OCI-LY7 (cell line): ENCODE data around the gene TCEA3. TPM values are rescaled to one million over a fixed set of nuclear protein-coding genes. Genes with fewer than 3 reads are reported as not detected.

ENCODE experiments used
- BruUV-seq: library from RNA; stranded (reverse); fragments of 400-500 nt; replicated peaks from 2 replicates; lab custom pipeline; 2021; lab: Mats Ljungman, UMichigan
- CTCF ChIA-PET: fragments of 300-600 bp; sonication (Branson Sonifier 250); formaldehyde crosslinking; loops from one replicate; lab custom pipeline; 2022; ENCODE audit warnings: antibody characterized with exemption; ENCODE audit not compliant: unreplicated experiment; lab: Charles Lee
- POLR2A ChIA-PET: fragments of 300-600 bp; sonication (Branson Sonifier 250); formaldehyde crosslinking; loops from one replicate; lab custom pipeline; 2022; ENCODE audit warnings: antibody characterized with exemption; lab: Charles Lee
- DNase-seq: peaks from one replicate; pipeline ENCODE4 v3.0.0-alpha.2; 2015; ENCODE audit warnings: low spot score
- H2AFZ ChIP-seq: fragments of 200-600 bp; sonication (generic), shearing (Covaris generic); 2 replicates; pipeline ENCODE4 v1.6.1; 2014; ENCODE audit warnings: mild to moderate bottlenecking, antibody characterized with exemption, low read length, moderate library complexity
- H3K27ac ChIP-seq: fragments of 200-600 bp; sonication (generic); 2 replicates; pipeline ENCODE4 v1.5.1; 2014; ENCODE audit warnings: mixed run types, low read depth, mild to moderate bottlenecking, moderate library complexity, low read length, inconsistent platforms; ENCODE audit not compliant: poor library complexity, severe bottlenecking
- H3K36me3 ChIP-seq: fragments of 200-600 bp; sonication (generic); 2 replicates; pipeline ENCODE4 v1.6.1; 2014; ENCODE audit warnings: mild to moderate bottlenecking, antibody characterized with exemption, low read length, moderate library complexity, mixed read lengths; ENCODE audit not compliant: insufficient read depth
- H3K4me1 ChIP-seq: fragments of 200-600 bp; sonication (generic); 2 replicates; pipeline ENCODE4 v1.5.1; 2014; ENCODE audit warnings: mild to moderate bottlenecking, low read length; ENCODE audit not compliant: insufficient read depth, poor library complexity, severe bottlenecking
- H3K4me2 ChIP-seq: fragments of 200-600 bp; sonication (generic); 2 replicates; pipeline ENCODE4 v1.6.1; 2014; ENCODE audit warnings: mild to moderate bottlenecking, low read length
- H3K4me3 ChIP-seq: fragments of 200-600 bp; sonication (generic); 2 replicates; pipeline ENCODE4 v1.5.1; 2014; ENCODE audit warnings: mild to moderate bottlenecking, low read depth, low read length; ENCODE audit not compliant: poor library complexity, severe bottlenecking
- H3K79me2 ChIP-seq: fragments of 200-600 bp; sonication (generic); 2 replicates; pipeline ENCODE4 v1.6.1; 2016; ENCODE audit warnings: low read depth, mild to moderate bottlenecking, low read length, moderate library complexity, mixed read lengths; ENCODE audit not compliant: insufficient read depth
- H3K9me2 ChIP-seq: fragments of 200-600 bp; sonication (generic); 2 replicates; pipeline ENCODE4 v1.6.1; 2016; ENCODE audit warnings: mild to moderate bottlenecking, low read length, mixed read lengths; ENCODE audit not compliant: insufficient read depth
- H3K9me3 ChIP-seq: fragments of 200-600 bp; sonication (generic); 2 replicates; pipeline ENCODE4 v1.6.1; 2014; ENCODE audit warnings: mild to moderate bottlenecking, mixed run types, low read length, mixed read lengths
- H4K20me1 ChIP-seq: fragments of 200-600 bp; sonication (generic); 2 replicates; pipeline ENCODE4 v1.6.1; 2014; ENCODE audit warnings: mild to moderate bottlenecking, antibody characterized with exemption, low read length, moderate library complexity, mixed read lengths; ENCODE audit not compliant: insufficient read depth
- EZH2phosphoT487 ChIP-seq: fragments of 200-600 bp; sonication (generic); IDR thresholded peaks from 2 replicates; pipeline ENCODE4 v1.6.1; 2018; ENCODE audit warnings: low read depth, borderline replicate concordance, mild to moderate bottlenecking, mixed run types, antibody characterized with exemption, low read length, moderate library complexity, mixed read lengths
- intact Hi-C: fragments of 100-400 bp; cut with micrococcal nuclease; formaldehyde crosslinking; loops from one replicate; pipeline ENCODE4 v1.10.0; 2022; ENCODE audit not compliant: unreplicated experiment
- total RNA-seq, 2 experiments: library from RNA; depleted of rRNA in 1 of 2; stranded (reverse); fragments of >200 nt in 1 of 2; shearing (Covaris generic) in 1 of 2; gene quantifications; 2 replicates each; pipeline ENCODE4 v1.2.3, GENCODE V29; 2014 to 2022
- TF ChIP-seq, protein P1 (sequence below): fragments of 200-600 bp; sonication (generic); conservative IDR thresholded peaks from 2 replicates; pipeline ENCODE4 v1.5.1; 2014; ENCODE audit warnings: mild to moderate bottlenecking, antibody characterized with exemption, low read length, moderate library complexity, mixed read lengths

Gene TCEA3
- total RNA-seq, 2 experiments from 2014 or later: not detected

DNA sequence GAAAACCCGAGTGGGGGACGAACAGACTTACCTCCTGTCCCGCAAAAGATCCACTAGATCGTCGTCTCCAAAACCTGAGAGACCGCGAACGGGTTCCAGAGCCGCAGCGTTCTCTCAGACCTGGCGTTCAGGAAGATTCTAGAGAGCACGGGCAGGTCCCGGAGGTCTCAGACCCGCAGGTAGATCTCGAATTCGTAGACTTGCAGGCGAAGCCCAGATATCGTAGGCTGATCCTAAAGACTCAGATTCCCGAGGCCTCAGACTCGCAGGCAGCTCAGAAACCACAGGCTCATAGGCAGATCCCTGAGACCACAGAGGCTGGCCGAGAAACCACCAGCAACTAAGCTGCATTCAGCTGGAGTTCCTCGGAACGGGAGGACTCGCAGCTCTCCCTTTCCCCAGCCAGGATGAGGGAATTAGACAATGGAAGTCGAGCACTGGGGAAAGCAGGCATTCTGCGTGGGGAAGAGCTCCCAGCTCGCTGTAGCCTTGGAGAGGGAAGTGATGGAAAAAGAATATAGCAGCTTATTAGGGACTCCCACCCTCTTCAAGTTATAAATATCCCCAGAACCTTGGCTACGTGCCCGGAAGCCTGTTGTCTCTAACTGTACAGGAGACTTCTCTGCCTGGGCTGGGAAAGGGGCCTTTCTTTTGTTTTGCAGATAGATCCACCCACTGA lies 55.1 kb downstream of the TCEA3 start, which contains the start of gene ZNF436:
TSS of gene ZNF436 (minus strand) at position 502 of the 679 bp plus-strand sequence. CDS start 1,831 bp downstream, outside the sequence.
- no TSS peak for BruUV-seq
- no peaks in the 10 kb centered on the region for H3K9me2 ChIP-seq
- peaks cover 13% of the 10 kb centered on the region; the same call in 1 of the 2 replicates for H3K79me2 ChIP-seq
- intact Hi-C loops: loop anchor here (2.0 to 10.0 kb wide), 3 partner anchors 35 to 535 kb away; no protein-coding TSS in a partner anchor
- H2AFZ ChIP-seq: peak within 1 kb of the TSS; percentile 98
- CTCF ChIA-PET: interaction anchor here (0.7 kb wide), 1 partner anchor 25 kb away, joined by 3 read pairs; the partner anchor contains the start of gene HNRNPR
- POLR2A ChIA-PET: interaction anchor here (0.5 to 2.7 kb wide), 4 partner anchors 19 to 162 kb away, joined by 3 to 13 read pairs (median 4); partner anchors contain the start of genes E2F2 and HNRNPR
- DNase-seq: peak; percentile 29
- H4K20me1 ChIP-seq: no peaks in the 10 kb centered on the region
- TF ChIP-seq, protein P1, sequence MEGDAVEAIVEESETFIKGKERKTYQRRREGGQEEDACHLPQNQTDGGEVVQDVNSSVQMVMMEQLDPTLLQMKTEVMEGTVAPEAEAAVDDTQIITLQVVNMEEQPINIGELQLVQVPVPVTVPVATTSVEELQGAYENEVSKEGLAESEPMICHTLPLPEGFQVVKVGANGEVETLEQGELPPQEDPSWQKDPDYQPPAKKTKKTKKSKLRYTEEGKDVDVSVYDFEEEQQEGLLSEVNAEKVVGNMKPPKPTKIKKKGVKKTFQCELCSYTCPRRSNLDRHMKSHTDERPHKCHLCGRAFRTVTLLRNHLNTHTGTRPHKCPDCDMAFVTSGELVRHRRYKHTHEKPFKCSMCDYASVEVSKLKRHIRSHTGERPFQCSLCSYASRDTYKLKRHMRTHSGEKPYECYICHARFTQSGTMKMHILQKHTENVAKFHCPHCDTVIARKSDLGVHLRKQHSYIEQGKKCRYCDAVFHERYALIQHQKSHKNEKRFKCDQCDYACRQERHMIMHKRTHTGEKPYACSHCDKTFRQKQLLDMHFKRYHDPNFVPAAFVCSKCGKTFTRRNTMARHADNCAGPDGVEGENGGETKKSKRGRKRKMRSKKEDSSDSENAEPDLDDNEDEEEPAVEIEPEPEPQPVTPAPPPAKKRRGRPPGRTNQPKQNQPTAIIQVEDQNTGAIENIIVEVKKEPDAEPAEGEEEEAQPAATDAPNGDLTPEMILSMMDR: no peak
- TF ChIP-seq EZH2phosphoT487: no peak
- H3K27ac ChIP-seq: peak within 1 kb of the TSS; percentile 76
- H3K36me3 ChIP-seq: peaks cover 3% of the 10 kb centered on the region; the same call in 1 of the 2 replicates
- H3K4me3 ChIP-seq: peak within 1 kb of the TSS; percentile 77
- H3K4me2 ChIP-seq: peak within 1 kb of the TSS; percentile 84
- peaks cover 28% of the 10 kb centered on the region for H3K4me1 ChIP-seq
- H3K9me3 ChIP-seq: no peaks in the 10 kb centered on the region

DNA sequence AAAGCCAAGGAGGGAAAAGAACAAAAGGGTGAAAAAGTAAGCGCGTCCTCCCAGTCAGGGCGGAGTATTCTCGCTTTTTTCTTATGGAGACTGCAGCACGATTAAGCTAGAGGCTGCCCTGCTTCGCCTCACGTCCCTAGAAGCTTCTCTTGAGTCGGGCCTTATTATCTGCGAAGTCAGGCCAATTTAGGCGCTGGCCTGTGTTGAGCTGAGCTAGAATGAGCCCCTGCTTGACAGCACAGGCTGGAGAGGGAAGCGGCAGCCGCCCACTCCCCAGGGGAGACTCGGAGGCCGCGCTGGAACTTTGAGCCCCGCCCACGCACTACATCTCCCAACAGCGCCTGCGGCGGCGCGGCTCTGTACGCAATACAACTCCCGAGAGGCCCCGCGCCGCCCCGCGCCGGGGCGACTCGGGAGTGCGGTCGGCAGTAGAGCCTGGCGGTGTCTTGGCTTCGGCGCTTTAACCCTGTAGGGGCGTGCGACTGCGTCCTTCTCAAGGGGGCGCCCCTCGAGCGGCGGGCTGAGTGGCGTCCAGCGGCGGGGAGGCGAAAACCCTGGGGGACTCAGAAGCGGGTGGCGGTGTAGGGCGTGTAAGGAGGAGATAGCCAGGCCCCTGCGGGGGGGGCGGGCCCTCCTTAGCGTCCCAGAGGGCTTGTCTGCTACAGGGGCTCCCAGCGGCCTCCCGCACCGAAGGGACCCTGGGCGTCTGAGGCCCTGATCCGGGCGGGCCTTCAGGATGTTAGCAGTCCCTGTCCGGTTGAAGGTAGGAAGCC lies 55.8 kb downstream of the TCEA3 start:
- Histone ChIP-seq H3K4me3 (peak overlapping the region; percentile 77), H3K36me3 (peaks cover 4% of the 10 kb centered on the region; the same call in 1 of the 2 replicates), H3K27ac (peak overlapping the region; percentile 76), H3K4me1 (peaks cover 28% of the 10 kb centered on the region), H3K9me2 (no peaks in the 10 kb centered on the region), H3K9me3 (no peaks in the 10 kb centered on the region), H3K4me2 (peak overlapping the region; percentile 84), H2AFZ (peak overlapping the region; percentile 98), H3K79me2 (peaks cover 13% of the 10 kb centered on the region; the same call in 1 of the 2 replicates), H4K20me1 (no peaks in the 10 kb centered on the region)
- no TSS peak for BruUV-seq
- ChIA-PET POLR2A (interaction anchor here (0.5 to 2.7 kb wide), 8 partner anchors 8 to 163 kb away, joined by 3 to 13 read pairs (median 4); partner anchors contain the start of genes E2F2 and HNRNPR), CTCF (interaction anchor here (0.6 to 1.5 kb wide), 3 partner anchors 20 to 177 kb away, joined by 3 to 6 read pairs (median 4); no protein-coding TSS in a partner anchor)
- TF ChIP-seq EZH2phosphoT487: no peak
- TF ChIP-seq, protein P1: peak; percentile 68
- intact Hi-C loops: loop anchor here (1.0 to 10.0 kb wide), 4 partner anchors 24 to 536 kb away; partner anchors contain the start of gene HNRNPR
- peak; percentile 95 for DNase-seq
